GM18858 (cell line): ENCODE results near the gene KDM6A.
A peak's percentile ranks its signal among the peaks of the same experiment; 100 is the strongest.
"Not testable (repeated sequence)": the region's sequence is repeated elsewhere in the genome, so short reads cannot be mapped to it uniquely, and the experiment has no call there.

ENCODE experiments used
- ATAC-seq: cut with Tn5 transposase; IDR thresholded peaks from one replicate; pipeline ENCODE4 v1.9.1; 2021; ENCODE audit not compliant: unreplicated experiment

Gene KDM6A

DNA sequence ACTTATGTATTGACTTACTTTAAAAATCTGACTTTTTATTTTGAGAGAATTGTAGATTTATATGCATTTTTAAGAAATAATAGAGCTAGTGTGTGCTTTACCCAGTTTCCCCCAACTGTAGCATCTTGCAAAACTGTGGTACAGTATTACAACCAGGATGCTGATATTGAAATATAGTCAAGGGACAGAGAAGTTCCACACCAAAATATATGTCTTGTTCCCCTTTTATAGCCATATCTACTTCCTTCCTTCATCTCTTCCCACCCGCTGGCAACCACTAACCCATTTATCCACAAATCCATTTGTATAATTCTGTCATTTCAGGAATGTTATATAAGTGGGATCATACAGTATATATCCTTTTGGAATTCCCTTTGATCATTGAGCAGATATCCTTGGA is 16.8 kb downstream of the KDM6A start:
- no peak for ATAC-seq

DNA sequence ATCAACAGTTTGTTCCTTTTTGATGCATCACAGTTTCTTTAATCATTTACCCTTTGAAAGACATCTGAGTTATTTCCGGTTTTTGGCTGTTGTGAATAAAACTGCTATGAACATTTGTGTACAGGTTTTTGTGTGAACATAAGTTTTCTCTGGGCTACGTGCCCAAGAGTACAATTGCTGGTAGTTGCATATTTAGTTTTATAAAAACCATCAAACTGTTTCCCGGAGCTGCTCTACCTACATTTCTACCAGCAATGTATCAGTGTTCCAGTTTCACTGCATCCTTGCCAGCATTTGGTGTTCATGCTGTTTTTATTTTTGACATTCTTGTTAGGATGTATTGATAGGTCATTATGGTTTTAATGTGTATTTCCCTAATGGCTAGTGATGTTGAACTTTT is 17.3 kb downstream of the KDM6A start:
- ATAC-seq: no peak

DNA sequence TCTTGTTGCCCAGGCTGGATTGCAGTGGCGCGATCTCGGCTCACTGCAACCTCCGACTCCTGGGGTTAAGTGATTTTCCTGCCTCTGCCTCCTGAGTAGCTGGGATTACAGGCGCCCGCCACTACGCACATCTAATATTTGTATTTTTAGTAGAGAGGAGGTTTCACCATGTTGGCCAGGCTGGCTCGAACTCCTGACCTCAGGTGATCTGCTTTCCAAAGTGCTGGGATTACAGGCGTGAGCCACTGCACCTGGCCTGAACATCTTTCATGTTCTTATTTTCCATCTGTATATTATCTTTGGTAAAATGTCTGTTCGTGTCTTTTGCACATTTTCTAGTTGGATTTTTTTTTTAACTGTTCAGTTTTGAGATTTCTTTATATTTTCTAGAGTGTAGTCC is 17.7 kb downstream of the KDM6A start:
- ATAC-seq: not testable (repeated sequence)

DNA sequence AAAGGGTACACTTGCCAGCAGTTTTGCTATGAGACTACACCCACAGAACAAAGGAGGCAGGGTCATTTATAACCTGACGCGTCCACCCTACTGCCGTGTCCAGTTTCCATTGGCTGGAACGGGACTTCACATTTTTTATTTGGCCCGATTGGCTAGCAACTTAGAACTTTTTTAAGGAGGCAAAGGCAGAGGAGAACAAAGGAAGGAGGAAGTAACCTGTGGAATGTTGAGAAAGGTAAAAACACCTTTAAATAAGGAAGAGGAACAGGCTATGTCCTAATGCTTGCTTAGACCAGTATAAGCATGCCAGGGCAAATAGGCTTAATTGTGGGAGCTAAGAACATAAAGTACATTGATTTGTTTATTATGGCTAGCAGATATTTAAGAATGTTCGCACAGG is 18.7 kb downstream of the KDM6A start:
- ATAC-seq: no peak

DNA sequence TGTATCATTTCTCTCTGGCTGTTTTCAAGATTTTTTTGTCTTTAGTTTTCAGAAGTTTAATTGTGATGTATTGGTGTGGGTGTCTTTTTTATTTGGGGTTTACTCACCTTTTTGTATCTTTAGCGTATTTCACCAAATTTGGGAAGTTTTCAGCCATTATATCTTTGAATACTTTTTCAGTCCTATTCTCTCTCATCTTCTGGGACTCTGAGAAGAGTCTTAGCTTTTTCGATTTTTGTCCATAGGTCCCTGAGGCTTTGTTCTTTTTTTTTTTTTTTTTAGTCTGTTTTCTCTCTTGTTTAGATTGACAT is 23.8 kb downstream of the KDM6A start:
- no peak for ATAC-seq

DNA sequence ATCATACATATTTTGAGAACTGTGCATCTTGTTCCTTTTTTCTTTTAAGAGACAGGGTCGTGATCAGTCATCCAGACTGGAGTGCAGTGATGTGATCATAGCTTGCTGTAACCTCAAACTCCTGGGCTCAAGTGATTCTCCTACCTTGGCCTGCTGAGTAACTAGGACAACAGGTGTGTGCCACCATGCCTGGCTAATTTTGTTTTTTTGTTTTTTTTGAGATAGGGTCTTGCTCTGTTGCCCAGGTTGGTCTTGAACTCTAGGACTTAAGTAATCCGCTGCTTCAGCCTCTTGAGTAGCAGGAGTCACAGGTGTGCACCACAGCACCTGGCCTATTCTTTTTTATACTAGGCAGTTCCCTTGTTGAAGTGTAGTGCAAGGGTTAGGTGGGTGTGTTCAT is 24.6 kb downstream of the KDM6A start:
- ATAC-seq: no peak

DNA sequence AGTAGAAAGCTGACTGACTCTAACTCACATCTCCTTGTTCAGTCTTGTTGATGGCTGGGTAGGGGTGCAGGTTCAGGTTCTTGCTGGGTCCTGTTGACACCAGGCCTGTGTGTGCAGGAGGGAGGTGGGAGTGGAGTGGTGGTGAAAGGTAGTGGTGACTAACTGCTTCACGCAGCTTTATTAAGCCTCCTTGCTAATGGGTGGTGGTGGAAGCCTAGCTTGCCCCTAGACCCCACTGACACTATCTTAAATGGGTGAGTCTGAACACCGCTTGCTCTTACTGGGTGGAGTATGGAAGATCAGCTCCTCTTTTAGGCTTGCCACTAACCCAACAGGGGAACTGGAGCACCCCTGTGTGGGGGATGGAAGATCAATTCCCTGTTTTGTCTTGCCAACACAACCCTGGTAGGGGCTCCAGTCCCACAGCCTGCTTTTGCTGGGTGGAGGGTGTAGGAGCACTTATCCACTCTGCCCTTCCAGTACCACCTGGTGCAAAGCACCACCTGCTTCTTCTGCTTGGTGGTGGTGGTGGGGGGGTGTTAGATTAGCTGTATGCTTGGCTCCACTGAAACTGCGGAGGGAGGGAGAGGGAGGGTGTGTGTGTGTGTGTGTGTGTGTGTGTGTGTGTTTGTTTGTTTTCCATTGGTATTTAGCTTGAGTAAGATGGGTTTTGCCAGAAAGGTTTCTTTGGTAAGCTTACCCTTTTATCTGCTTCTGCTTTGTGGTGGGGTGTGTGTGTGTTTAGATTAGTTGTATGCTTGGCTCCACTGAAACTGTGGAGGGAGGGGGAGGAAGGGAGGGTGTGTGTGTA is 25.6 kb downstream of the KDM6A start:
- no peak for ATAC-seq

DNA sequence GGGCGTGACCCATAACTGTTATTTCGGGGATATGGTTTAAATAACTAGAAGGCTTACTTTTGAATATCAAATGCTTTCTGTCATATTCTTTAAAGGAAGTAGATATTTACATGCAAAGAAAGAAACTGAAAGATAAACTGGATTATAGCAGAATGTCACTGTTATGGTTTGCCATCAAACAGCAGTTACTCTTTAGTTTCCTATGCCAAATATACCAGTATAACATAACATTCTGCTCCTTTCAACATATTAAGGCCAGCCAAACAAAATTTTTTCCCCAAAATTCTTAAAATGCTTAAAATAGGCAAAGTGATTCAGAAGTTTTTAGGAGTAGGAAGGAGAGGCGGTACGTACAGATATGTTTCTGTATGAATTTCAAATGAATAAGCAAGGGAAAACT is 27.0 kb downstream of the KDM6A start:
- ATAC-seq: no peak

DNA sequence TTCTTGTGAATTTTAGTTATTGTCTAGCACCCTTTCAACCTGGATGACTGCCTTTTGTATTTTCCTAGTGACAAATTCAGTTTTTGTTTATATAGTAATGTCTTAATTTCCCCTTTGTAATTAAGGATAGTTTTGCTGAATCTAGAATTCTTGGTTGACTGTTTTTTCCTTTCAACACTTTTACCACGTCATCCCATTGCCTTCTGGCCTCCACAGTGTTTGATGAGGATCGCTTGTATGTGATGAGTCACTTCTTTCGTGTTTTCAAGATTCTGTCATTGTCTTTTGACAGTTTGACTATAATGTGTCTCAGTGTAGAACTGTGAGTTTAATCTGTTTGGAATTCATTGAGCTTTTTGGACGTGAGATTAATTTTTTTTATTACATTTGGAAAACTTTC is 30.1 kb downstream of the KDM6A start:
- no peak for ATAC-seq

DNA sequence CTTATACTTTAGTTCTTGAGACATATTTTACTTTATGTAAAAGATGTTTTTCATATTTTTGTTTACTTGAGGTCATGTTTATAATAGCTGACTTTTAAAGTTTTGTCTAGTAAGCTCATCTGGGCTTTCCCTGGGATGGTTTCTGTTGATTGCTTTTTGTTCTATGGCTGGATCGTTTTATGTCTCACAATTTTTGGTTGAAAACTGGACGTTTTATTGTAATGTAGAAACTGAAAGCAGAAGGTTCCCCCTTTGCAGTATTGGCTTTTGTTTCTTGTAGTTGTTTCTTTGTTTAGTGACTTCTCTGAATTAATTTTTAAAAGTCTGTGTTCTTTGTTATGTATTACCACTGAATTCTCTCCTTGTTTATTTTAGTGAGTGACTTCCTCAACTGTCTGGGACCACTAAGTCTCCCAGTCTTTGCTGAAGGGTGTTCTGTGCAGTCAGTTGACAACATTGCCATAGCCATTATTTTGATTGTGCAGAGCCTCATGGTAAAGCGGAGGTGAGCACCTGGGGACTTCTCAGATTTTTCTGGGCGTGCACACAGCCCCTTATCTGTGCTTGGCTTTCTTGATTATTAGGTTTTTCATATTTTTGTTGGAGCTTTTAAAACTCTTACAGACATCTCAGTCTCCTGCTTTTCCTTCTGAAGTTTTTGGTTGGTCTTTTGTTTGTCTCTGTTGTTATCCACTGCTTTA is 31.0 kb downstream of the KDM6A start:
- peak; percentile 26 for ATAC-seq

DNA sequence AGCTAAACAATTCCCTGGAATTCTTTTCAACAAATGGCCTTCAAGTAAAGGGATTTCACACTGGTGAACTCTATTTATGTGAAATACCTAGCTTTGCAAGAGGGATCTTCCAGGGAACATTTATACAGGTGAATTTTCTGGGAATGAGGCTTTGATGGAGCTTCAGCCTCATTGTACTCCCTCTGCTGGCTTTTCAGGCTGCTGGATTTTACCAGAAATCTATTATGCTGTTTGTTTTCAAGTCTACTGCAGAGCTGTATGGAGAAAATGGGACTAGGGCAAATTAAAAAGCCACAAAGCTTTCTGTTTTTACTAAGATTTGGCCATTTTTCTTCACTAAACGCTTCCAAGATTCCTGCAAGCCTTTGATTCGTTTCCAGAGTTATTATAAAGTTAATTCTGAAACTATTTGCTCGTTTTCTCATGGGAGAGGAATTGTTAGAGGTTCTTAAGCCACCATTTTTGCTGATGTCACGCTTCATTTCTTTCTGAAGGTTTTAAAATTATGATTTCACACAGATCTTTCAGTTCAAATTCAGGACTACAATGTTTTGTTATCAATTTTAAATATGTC is 31.6 kb downstream of the KDM6A start:
- ATAC-seq: no peak

DNA sequence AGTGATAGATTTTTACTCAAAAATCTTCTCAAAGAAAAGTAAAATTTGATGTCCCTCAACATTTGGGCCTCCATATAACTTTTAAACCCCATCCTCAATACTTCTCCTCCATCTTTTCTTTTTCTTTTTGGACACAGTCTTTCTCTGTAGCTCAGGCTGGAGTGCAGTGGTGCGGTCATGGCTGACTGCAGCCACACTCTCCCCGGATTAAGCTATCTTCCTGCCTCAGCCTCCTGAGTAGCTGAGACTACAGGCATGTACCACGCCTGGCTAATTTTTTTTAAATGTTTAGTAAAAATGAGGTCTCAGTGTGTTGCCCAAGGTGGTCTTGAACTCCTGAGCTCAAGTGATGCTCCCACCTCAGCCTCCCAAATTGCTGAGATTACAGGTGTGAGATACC is 33.1 kb downstream of the KDM6A start:
- ATAC-seq: peak; percentile 35

DNA sequence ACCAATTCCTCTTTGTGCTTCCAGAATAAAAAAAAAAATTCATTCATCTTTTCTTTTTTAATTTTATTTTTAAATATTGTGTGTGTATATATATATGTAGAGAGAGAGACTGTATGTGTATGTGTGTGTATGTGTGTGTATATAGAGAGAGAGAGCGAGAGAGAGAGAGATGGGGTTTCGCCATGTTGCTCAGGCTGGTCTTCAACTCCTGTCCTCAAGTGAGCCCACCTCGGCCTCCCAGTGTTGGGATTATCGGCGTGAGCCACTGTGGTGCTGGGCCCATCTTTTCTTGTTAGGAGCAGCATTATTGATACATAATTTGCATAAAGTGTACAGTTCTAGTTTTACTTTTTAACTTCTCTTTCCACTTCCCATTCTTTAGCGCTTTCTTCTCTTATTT is 33.6 kb downstream of the KDM6A start:
- ATAC-seq: no peak

DNA sequence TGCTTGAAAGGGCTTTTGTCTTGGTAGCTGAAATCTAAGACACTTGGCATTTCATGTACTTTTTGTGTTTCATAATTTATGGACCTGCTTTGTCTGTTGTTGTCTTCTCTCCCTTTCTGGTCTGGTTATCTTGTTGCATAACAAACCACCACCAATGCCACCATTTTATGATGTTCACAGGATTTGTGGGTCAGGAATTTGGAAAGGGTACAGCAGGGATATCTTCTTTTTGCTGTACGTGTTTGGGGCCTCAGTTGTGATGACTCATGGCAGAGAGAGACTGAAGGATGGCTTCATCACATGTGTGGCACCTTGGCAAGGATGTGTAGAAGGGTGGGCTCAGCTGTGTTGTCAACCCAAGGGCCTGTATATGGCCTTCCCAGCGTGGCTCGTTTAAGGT is 35.2 kb downstream of the KDM6A start:
- no peak for ATAC-seq

DNA sequence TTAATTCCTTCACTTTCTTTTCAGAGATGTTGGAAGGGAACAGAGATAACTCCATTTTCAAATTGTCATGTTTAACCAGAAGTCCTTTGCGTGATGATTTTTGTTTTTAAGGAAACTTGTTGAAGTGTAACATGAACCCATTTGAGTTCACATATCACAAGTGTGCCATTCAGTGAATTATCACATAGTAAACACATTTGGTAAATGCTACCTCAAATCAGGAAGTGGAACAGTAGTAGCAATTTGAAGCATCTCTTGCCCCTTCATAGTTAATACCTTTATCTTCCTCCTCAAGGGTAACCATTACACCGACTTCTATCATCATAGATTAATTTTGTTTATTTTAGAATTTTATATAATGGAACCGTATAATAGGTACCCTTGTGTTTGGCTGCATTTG is 35.8 kb downstream of the KDM6A start:
- ATAC-seq: no peak

DNA sequence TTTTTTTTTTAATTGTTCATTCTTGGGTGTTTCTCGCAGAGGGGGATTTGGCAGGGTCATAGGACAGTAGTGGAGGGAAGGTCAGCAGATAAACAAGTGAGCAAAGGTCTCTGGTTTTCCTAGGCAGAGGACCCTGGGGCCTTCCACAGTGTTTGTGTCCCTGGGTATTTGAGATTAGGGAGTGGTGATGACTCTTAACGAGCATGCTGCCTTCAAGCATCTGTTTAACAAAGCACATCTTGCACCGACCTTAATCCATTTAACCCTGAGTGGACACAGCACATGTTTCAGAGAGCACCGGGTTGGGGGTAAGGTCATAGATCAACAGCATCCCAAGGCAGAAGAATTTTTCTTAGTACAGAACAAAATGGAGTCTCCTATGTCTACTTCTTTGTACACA is 37.5 kb downstream of the KDM6A start:
- ATAC-seq: not testable (repeated sequence)

DNA sequence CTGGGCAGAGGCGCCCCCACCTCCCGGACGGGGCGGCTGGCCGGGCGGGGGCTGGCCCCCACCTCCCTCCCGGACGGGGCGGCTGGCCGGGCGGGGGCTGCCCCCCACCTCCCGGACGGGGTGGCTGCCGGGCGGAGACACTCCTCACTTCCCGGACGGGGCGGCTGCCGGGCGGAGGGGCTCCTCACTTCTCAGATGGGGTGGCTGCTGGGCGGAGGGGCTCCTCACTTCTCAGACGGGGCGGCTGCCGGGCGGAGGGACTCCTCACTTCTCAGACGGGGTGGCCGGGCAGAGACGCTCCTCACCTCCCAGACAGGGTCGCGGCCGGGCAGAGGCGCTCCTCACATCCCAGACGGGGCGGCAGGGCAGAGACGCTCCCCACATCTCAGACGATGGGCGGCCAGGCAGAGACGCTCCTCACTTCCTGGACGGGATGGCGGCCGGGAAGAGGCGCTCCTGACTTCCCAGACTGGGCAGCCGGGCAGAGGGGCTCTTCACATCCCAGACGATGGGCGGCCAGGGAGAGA is 38.1 kb downstream of the KDM6A start:
- not testable (repeated sequence) for ATAC-seq

DNA sequence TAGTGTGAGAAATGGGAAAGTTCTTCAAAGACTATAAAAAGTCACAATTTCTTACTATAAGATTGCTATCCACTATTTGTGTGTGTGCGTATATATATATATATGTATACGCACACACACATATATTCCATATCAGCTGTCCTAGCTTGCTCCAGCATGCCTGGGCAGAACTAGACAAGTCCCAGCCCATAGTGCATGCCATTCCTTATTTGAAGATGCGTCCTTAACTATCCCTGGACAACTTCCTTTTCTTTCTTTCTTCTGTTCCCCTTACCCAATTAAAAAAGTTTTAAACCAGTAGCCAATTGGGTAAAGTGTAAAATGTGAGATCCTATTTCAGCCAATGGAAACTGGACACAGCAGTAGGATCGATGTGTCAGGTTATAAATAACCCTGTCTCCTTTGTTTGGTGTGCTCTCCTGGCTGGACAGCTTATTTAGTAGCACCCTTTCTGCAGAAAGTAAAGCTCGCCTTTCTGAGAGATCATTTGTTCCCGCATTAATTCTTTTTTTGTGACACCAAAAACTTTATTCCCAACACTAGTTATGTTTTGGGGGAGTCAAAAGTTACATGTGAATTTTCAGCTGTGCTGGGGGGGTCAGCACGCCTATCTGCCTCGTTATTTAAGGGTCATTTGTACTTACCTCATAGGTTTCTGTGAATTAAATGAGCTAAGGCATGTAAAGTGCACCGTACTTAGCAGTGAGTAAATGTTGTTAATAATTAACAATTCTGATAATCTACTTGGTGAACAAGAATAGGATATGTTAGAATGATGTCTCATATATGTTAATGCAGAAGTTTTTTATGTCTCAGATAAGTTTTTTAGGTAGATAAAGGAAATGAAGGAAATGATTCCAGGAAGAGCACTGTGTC is 40.9 kb downstream of the KDM6A start:
- no peak for ATAC-seq

DNA sequence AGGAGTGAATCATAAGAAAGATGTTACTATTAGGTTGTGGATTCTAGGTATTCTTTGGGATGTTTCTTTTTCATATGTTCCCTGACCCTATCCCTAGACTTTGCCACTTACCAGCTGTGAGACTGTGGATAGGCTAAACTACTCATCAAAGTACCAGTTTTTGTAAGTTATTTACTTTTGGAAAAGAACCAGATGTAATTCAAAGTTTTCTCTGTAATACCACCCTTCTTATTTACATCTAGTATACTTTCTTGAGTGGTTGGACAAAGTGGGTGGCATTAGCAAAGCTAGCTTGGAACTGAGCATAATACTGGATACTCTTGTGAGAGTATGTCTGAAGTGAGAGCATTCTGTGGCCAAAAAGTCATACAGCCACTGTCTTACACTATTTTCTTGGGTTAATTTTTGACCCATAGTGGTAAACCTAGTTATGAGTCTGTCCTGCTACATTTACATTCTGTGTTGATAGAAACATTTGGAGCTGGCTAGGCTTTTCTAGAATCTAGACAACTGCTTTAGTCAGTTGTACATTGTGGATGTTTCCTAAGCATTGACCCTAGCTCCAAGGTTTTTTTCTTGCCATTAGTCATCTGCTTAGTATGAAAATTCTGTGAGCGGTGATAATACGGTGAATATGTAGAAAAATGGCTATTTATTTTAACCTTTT is 41.7 kb downstream of the KDM6A start:
- ATAC-seq: peak; percentile 70

DNA sequence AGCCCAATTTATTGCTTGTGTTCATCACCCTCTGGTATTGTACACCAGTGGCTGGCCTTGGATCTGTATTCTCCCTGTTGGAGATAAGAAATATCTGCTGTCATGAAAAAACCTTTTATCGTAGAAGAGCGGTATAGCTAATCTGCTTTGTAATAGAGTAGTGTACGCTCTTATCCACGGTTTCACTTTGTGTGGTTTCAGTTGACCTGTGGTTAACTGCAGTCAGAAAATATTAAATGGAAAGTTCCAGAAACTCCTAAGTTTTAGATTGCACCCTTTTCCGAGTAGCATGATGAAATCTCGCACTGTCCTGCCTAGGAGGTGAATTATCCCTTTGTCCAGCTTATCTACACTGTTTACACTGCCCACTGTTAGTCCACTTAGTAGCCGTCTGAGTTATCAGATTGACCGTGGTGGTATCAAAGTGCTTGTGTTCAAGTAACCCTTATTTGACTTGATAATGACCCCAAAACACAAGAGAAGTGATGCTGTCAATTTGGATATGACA is 42.4 kb downstream of the KDM6A start:
- no peak for ATAC-seq

DNA sequence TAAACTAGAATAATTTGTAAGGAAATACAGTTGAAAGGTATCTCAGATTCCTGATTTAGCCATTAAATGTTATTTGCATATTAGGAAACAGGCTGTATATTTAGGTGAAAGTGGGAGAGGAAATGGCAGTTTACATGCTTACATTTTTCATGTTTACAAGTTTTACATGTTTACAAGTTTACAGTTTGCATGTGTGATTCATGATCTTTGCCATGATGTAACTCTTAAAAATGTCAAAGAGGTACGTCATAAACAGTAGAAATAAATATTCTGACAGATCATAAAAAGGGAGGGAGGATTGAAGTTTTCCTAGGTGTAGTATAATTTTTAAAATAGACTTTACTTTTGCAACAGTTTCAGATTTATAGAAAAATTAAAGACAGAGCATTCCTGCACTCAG is 45.7 kb downstream of the KDM6A start:
- ATAC-seq: no peak
